H9 (cell line): ENCODE results near the gene SLC6A7. TPM values are rescaled to one million over a fixed set of nuclear protein-coding genes. Genes with fewer than 3 reads are reported as not detected.
A peak's percentile ranks its signal among the peaks of the same experiment; 100 is the strongest.

Experiments
- DNase-seq: peaks from one replicate; pipeline ENCODE4 v3.0.0-alpha.2; 2017
- H2AFZ ChIP-seq: one replicate; pipeline ENCODE4 v1.6.1; 2013; ENCODE audit warnings: mild to moderate bottlenecking, low read length, control low read depth, moderate library complexity
- H2AK5ac ChIP-seq: 2 replicates; pipeline ENCODE4 v1.6.1; 2013; ENCODE audit warnings: low read length, control low read depth, mixed read lengths; ENCODE audit not compliant: insufficient read length
- H2BK120ac ChIP-seq: one replicate; pipeline ENCODE4 v1.6.1; 2013; ENCODE audit warnings: low read depth, mild to moderate bottlenecking, low read length, control low read depth, inconsistent platforms; ENCODE audit not compliant: poor library complexity, severe bottlenecking
- H2BK12ac ChIP-seq: 2 replicates; pipeline ENCODE4 v1.6.1; 2013; ENCODE audit warnings: low read length, control low read depth, mixed read lengths, low read depth; ENCODE audit not compliant: insufficient read length
- H2BK15ac ChIP-seq: 2 replicates; pipeline ENCODE4 v1.6.1; 2013; ENCODE audit warnings: low read depth, low read length, control low read depth
- H2BK20ac ChIP-seq: one replicate; pipeline ENCODE4 v1.6.1; 2013; ENCODE audit warnings: low read depth, mild to moderate bottlenecking, low read length, control low read depth, inconsistent platforms; ENCODE audit not compliant: poor library complexity, severe bottlenecking
- H2BK5ac ChIP-seq: 2 replicates; pipeline ENCODE4 v1.6.1; 2013; ENCODE audit warnings: low read length, control low read depth, mixed read lengths; ENCODE audit not compliant: insufficient read length
- H3K14ac ChIP-seq: 2 replicates; pipeline ENCODE4 v1.6.1; 2013; ENCODE audit warnings: low read length, control low read depth; ENCODE audit not compliant: insufficient read depth
- H3K18ac ChIP-seq: 2 replicates; pipeline ENCODE4 v1.6.1; 2013; ENCODE audit warnings: low read depth, mild to moderate bottlenecking, mixed read lengths, low read length, control low read depth; ENCODE audit not compliant: insufficient read length
- H3K23ac ChIP-seq: 2 replicates; pipeline ENCODE4 v1.6.1; 2013; ENCODE audit warnings: low read length, control low read depth, mixed read lengths, low read depth; ENCODE audit not compliant: insufficient read length
- H3K23me2 ChIP-seq: 2 replicates; pipeline ENCODE4 v1.6.1; 2013; ENCODE audit warnings: low read depth, mild to moderate bottlenecking, mixed read lengths, low read length, control low read depth; ENCODE audit not compliant: insufficient read length, poor library complexity, severe bottlenecking
- H3K27ac ChIP-seq: 2 replicates; pipeline ENCODE4 v1.5.1; 2013; ENCODE audit warnings: low read length, control low read depth, mixed read lengths, low read depth; ENCODE audit not compliant: insufficient read length
- H3K27me3 ChIP-seq: 2 replicates; pipeline ENCODE4 v1.6.1; 2013; ENCODE audit warnings: low read length, control low read depth, inconsistent platforms; ENCODE audit not compliant: insufficient read depth
- H3K4ac ChIP-seq: 2 replicates; pipeline ENCODE4 v1.6.1; 2013; ENCODE audit warnings: low read depth, mild to moderate bottlenecking, control low read depth, inconsistent platforms, low read length, moderate library complexity
- H3K4me1 ChIP-seq: 2 replicates; pipeline ENCODE4 v1.6.1; 2013; ENCODE audit warnings: low read length, control low read depth, inconsistent platforms; ENCODE audit not compliant: insufficient read depth
- H3K4me2 ChIP-seq: 2 replicates; pipeline ENCODE4 v1.6.1; 2013; ENCODE audit warnings: low read length, control low read depth, mixed read lengths; ENCODE audit not compliant: insufficient read length, insufficient read depth
- H3K56ac ChIP-seq: 2 replicates; pipeline ENCODE4 v1.6.1; 2013; ENCODE audit warnings: low read depth, mild to moderate bottlenecking, mixed read lengths, low read length, control low read depth; ENCODE audit not compliant: insufficient read length
- H3K79me1 ChIP-seq: 2 replicates; pipeline ENCODE4 v1.6.1; 2013; ENCODE audit warnings: low read depth, mild to moderate bottlenecking, moderate library complexity, low read length, control low read depth, inconsistent platforms; ENCODE audit not compliant: insufficient read depth, poor library complexity, severe bottlenecking
- H3K79me2 ChIP-seq: 2 replicates; pipeline ENCODE4 v1.6.1; 2013; ENCODE audit warnings: low read length, control low read depth, inconsistent platforms; ENCODE audit not compliant: insufficient read depth
- H3K9ac ChIP-seq: 2 replicates; pipeline ENCODE4 v1.6.1; 2013; ENCODE audit warnings: low read length, control low read depth, mixed read lengths; ENCODE audit not compliant: insufficient read length; ENCODE audit errors: extremely low read depth
- H3K9me3 ChIP-seq: one replicate; pipeline ENCODE4 v1.6.1; 2013; ENCODE audit warnings: low read depth, low read length, inconsistent platforms; ENCODE audit not compliant: control insufficient read depth
- H3T11ph ChIP-seq: one replicate; pipeline ENCODE4 v1.6.1; 2013; ENCODE audit warnings: mild to moderate bottlenecking, low read length, control low read depth, inconsistent platforms
- H4K20me1 ChIP-seq: one replicate; pipeline ENCODE4 v1.6.1; 2013; ENCODE audit not compliant: control insufficient read depth, insufficient read length, insufficient read depth
- H4K5ac ChIP-seq: 2 replicates; pipeline ENCODE4 v1.6.1; 2013; ENCODE audit warnings: low read depth, mild to moderate bottlenecking, mixed read lengths, low read length, control low read depth; ENCODE audit not compliant: insufficient read length
- H4K8ac ChIP-seq: replicated peaks from 2 replicates; pipeline ENCODE4 v1.6.1; 2013; ENCODE audit warnings: low read length, control low read depth, mixed read lengths, low read depth; ENCODE audit not compliant: insufficient read length
- H4K91ac ChIP-seq: 2 replicates; pipeline ENCODE4 v1.6.1; 2013; ENCODE audit warnings: low read depth, mild to moderate bottlenecking, moderate library complexity, mixed read lengths, low read length, control low read depth; ENCODE audit not compliant: insufficient read length
- H3K27ac Mint-ChIP-seq, 3 experiments: 2 replicates in 2 of 3; 3 replicates in 1 of 3; pipeline ENCODE4 v1.8.0; 2020 to 2021; ENCODE audit warnings: mixed read lengths in 3 of 3, mild to moderate bottlenecking in 1 of 3, moderate library complexity in 1 of 3
- H3K27me3 Mint-ChIP-seq: 2 replicates; pipeline ENCODE4 v1.8.0; 2021; ENCODE audit warnings: low read depth, mild to moderate bottlenecking, moderate library complexity, mixed read lengths
- H3K36me3 Mint-ChIP-seq, 3 experiments: 2 replicates in 2 of 3; 3 replicates in 1 of 3; pipeline ENCODE4 v1.8.0; 2020 to 2021; ENCODE audit warnings: low read depth in 3 of 3, mixed read lengths in 3 of 3; ENCODE audit not compliant: insufficient read depth in 1 of 3
- H3K4me1 Mint-ChIP-seq, 2 experiments: 2 replicates each; pipeline ENCODE4 v1.8.0; 2020; ENCODE audit warnings: mixed read lengths in 2 of 2
- H3K4me3 Mint-ChIP-seq, 2 experiments: 2 replicates in 1 of 2; 3 replicates in 1 of 2; pipeline ENCODE4 v1.8.0; 2020 to 2021; ENCODE audit warnings: mild to moderate bottlenecking in 2 of 2, mixed read lengths in 2 of 2, moderate library complexity in 1 of 2
- H3K9me3 Mint-ChIP-seq, 2 experiments: 2 replicates in 1 of 2; 3 replicates in 1 of 2; pipeline ENCODE4 v1.8.0; 2020; ENCODE audit warnings: mild to moderate bottlenecking in 2 of 2, mixed read lengths in 2 of 2, moderate library complexity in 1 of 2
- CTCF ChIP-seq: fragments of 200-600 bp; sonication (generic); conservative IDR thresholded peaks from 3 replicates; pipeline ENCODE4 v1.8.0; 2021; ENCODE audit warnings: antibody characterized with exemption, mild to moderate bottlenecking
- WGBS: extraction: QIAGEN DNeasy Blood & Tissue Kit; methylation state at CpG from one replicate; pipeline ENCODE4 v1.1.7; 2013; ENCODE audit warnings: missing lambda C conversion rate, low lambda C conversion rate, mixed read lengths; ENCODE audit not compliant: insufficient read length; ENCODE audit errors: extremely low coverage; 5-methylcytosine and 5-hydroxymethylcytosine counted together
- total RNA-seq: library from RNA; stranded (reverse); gene quantifications from 2 replicates; pipeline ENCODE4 v1.2.1, GENCODE V29; 2021

The SLC6A7 gene
- total RNA-seq, 1 experiment from 2014 or later = not detected

- Histone ChIP-seq H2BK20ac (no peak overlapping the region), H3K9ac (no peak overlapping the region), H2BK15ac (no peak overlapping the region), H3K23ac (no peak overlapping the region), H2AK5ac (no peak overlapping the region), H3K23me2 (no peaks in the 10 kb centered on the region), H4K5ac (no peak overlapping the region), H2BK120ac (no peak overlapping the region), H4K20me1 (no peaks in the 10 kb centered on the region), H3K9me3 (no peaks in the 10 kb centered on the region), H2BK12ac (no peak overlapping the region), H3K79me2 (no peaks in the 10 kb centered on the region), H2AFZ (no peak overlapping the region), H3K4me1 (no peaks in the 10 kb centered on the region; the same call in 1 of the 2 replicates), H3K56ac (no peak overlapping the region), H3K27me3 (0 out of 2 replicates have a peak, but pooled peaks cover 1% of the 10 kb centered on the region), H3K18ac (no peak overlapping the region), H3K4ac (no peak overlapping the region), H3K14ac (no peak overlapping the region), H4K8ac (no peak overlapping the region), H4K91ac (no peak overlapping the region), H3K27ac (no peak overlapping the region), H3T11ph (no peak overlapping the region), H3K4me2 (no peak overlapping the region), H3K79me1 (no peaks in the 10 kb centered on the region), H2BK5ac (no peak overlapping the region)
- peak; percentile 97 for TF ChIP-seq CTCF
- H3K27me3 Mint-ChIP-seq = peaks cover 36% of the 10 kb centered on the region
- peak; percentile 89 for DNase-seq
- H3K4me3 Mint-ChIP-seq = no peak overlapping the region
- H3K27ac Mint-ChIP-seq = no peak overlapping the region
- H3K4me1 Mint-ChIP-seq = peaks cover 7 to 9% of the 10 kb centered on the region in 2 experiments; a peak in 2 of 4 replicates
- no CpG with 5 or more reads among the region's 10 CpGs for WGBS
- no peaks in the 10 kb centered on the region for H3K9me3 Mint-ChIP-seq
- no peaks in the 10 kb centered on the region; a peak in 1 of 7 replicates for H3K36me3 Mint-ChIP-seq
Observed at GRCh38 chr5:150217873-150218692, 28.2 kb downstream of the SLC6A7 start.
